ENCODE measurements around the gene NFATC4.
"Not testable (repeated sequence)": the region's sequence is repeated elsewhere in the genome, so short reads cannot be mapped to it uniquely, and the experiment has no call there.

NFATC4 gene

GRCh38 chr14:24368562-24369252, 723 bp downstream of the NFATC4 start:
- DNase-seq = peak; percentile 29

DNA sequence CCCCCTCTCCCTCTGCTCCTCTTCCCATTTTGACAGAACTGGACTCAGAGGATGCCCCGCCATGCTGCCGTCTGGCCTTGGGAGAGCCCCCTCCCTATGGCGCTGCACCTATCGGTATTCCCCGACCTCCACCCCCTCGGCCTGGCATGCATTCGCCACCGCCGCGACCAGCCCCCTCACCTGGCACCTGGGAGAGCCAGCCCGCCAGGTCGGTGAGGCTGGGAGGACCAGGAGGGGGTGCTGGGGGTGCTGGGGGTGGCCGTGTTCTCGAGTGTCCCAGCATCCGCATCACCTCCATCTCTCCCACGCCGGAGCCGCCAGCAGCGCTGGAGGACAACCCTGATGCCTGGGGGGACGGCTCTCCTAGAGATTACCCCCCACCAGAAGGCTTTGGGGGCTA, 1.5 kb downstream of the NFATC4 start:
- DNase-seq = no peak

- DNase-seq = no peak
Observed at GRCh38 chr14:24369907-24370687, 2.1 kb downstream of the NFATC4 start.

DNA sequence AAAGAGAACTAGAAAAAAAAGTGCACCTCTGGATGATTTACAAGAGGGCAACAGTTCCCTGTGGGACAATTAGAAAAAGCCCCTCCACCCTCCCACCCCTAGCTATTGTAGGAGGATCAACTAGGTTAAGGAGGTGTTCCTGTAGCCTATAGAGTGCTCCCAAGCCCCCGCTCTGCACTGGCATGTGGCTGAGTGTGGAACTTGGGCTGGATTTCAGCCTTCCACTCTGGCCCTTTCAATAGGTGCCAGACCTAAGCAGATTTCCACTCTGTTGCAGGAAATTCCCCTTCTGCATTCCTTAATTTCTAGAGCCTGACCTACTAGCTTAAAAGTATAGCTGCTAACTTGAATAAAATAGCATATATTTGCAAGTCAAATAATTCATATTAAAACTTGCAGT, 2.8 kb downstream of the NFATC4 start:
- DNase-seq = no peak

DNA sequence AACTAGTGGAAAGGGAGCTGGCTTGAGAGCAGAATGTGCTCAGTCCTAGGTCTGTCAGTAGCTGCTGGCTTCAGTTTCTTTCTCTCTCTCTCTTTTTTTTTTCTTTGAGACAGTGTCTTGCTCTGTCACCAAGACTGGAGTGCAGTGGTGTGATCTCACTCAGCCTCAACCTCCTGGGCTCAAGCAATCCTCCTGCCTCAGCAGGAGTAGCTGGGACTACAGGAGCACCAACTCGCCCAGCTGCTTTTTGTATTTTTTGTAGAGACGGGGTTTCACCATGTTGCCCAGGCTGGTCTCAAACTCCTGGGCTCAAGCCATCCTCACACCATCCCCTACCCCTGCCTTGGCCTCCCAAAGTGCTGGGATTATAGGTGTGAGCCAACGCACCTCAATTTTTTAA, 3.6 kb downstream of the NFATC4 start:
- DNase-seq = not testable (repeated sequence)

DNA sequence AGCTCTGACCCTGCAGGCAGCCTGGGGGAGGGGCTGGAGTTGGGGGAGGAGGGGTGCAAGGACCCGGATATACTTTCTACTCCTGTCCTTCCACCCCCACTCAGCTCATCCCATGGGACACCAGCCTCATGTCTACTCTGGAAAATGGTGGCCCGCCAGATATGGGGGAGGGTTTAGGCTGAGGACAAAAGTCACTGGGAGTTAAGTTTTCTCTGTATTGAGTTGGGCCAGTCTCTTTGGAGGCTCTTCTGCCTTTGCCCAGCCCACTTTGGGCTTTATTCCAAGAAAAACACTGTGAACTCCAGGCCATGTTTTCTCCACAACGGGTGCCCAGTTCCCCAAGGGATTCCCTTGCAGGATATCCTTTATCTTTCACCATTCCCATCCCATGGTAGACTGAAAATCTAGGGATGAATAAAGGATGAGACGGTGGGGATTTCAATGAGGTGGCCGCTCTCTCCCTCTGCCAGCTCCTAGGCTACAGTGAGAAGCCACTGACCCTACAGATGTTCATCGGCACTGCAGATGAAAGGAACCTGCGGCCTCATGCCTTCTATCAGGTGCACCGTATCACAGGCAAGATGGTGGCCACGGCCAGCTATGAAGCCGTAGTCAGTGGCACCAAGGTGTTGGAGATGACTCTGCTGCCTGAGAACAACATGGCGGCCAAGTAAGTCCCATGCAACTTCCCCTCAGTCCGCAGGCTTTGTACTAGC, 4.9 kb downstream of the NFATC4 start:
- DNase-seq = no peak

DNA sequence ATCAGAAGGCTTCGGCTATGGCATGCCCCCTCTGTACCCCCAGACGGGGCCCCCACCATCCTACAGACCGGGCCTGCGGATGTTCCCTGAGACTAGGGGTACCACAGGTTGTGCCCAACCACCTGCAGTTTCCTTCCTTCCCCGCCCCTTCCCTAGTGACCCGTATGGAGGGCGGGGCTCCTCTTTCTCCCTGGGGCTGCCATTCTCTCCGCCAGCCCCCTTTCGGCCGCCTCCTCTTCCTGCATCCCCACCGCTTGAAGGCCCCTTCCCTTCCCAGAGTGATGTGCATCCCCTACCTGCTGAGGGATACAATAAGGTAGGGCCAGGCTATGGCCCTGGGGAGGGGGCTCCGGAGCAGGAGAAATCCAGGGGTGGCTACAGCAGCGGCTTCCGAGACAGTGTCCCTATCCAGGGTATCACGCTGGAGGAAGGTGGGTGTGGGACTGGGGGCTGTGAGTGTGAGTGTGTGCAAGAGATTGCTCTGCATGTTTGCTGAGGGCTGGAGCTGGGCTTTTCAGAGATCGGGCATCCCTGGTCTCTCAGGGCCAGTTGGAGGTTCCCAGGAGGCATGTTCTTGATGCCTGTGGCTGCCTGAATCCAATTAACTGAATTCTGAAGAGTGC, 8.6 kb downstream of the NFATC4 start:
- DNase-seq = no peak

DNA sequence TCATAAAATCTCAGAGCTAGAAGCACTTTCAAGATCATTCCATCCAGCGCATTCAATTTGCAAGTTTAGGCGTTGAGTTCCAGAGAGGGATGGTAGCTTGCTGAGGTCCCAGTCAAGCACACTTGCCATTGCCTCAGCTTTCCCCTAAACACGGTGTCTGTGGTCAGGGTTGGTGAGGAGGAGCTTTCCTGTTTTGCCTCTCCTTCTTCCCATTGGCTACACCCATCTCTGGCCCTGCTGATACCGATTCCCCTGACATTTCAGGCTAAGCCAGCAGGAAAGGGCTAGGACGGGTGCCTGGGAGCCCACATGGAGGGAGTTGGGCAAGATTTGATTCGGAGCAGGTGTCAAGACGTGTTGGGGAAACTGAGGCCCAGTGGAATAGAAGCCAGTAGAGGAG, 9.1 kb downstream of the NFATC4 start:
- no peak for DNase-seq

GRCh38 chr14:24377657-24378056, 9.7 kb downstream of the NFATC4 start:
- no peak for DNase-seq

- DNase-seq = no peak
Observed at GRCh38 chr14:24378327-24378726, 10.3 kb downstream of the NFATC4 start.

GRCh38 chr14:24378981-24379906, 11.3 kb downstream of the NFATC4 start:
- no peak for DNase-seq

DNA sequence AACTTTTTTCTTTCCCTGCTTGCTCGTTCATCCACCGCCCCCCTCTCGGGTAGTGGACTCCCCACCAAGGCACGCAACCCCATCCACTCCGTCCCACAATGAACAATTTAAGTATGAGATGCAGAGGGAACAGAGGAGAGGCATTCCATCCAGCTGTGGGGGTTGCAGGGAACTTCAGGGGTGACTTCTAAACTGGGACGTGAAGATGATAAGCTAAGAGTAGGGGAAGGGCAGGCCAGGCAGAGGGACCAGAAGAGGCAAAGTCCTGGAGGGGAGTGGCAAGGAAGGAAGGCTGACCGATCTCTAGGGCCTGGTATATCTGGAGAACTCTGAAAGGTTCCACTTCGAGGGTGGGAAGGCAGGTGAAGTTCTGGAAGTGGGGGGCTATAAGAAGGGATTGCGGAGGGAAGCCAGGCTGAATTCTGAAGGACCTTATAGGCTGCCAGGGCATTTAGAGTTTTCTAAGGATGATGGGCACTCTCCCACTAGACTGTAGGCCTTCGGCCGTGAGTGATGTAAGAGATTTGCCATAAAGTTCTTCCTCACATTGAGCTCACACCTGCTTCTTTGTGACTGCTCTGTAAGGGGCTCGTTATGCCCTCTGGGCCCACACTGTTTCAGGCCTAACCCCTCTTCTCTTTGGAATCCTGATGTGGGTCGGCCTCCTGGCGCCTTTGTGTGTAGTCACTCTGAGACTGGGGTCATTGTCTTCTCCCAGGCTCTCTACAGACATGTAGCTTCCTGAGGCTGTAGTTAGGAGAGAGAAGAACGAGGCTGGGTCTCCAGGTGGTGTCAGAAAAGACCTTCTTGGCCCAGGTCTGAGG, 12.1 kb downstream of the NFATC4 start:
- no peak for DNase-seq

DNA sequence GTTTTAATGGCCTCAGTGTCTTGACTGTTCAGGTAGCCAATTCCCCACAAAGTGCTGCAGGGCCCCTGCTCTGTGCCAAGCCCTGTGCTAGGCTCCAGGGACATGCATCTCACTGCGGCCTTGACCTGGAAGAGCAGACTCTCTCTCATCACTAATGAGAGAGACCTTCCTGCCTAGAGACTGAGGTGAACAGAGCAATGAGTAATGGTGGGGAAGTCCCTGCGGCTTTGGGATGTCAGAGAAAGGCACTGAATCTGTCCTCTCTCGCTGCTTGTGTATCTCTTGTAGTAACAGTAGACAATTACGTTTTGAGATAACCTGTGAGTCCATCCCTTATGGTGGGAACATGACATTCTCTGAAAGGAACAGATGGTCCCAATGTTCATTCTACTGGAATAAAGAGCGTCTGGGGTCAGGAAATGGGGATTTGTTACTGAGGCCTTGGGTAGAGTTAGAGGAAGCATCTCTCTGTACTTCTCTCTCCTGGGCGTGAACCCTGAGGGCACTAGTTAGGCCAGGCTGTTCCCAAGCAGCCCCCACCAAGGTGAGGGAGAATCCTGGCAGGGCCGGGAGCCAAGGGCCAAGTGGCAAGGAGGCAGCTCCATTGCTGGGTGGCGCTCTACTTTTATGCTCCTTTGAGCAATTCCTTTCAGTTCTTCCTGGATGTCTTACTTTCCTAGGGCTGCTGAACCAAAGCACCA, 13.5 kb downstream of the NFATC4 start:
- no peak for DNase-seq

GRCh38 chr14:24382064-24382371, 14.0 kb downstream of the NFATC4 start:
- no peak for DNase-seq

DNA sequence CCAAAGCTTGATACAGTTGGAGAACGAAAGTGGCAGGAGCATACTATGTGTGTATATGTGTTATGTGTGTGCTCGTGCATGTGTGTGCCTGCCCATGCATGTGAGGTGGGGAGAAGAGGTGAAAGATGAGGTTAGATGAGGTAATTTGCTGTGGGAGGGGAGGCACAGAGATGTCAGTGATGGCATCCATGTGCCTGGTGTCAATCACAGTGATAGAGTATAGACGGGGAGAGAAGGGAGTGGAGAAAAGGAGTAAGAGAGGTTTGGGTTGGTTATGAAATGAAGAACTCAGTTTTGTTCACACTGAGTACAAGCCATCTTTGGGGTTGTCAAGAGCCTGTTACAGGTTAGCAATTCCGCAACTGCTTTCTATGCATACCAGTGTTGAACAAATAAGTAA, 16.2 kb downstream of the NFATC4 start:
- no peak for DNase-seq

DNA sequence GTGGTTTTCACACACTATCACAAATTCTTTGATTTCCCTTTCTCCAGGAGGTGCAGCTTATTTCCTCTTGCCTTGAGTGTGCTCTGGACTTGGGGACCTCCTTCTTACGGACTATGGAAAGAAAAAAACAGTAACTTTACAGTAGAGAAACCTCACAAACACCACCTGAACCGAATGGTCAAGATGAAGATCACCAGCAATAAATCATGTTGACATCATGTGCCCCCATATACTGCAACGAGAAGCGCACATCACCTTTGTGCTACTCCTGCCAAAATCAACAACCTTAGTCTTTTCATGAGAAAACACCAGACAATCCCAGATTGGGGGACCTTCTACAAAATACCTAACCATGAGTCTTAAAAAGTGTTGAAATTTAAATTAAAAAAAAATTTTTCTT, 17.5 kb downstream of the NFATC4 start:
- no peak for DNase-seq

DNA sequence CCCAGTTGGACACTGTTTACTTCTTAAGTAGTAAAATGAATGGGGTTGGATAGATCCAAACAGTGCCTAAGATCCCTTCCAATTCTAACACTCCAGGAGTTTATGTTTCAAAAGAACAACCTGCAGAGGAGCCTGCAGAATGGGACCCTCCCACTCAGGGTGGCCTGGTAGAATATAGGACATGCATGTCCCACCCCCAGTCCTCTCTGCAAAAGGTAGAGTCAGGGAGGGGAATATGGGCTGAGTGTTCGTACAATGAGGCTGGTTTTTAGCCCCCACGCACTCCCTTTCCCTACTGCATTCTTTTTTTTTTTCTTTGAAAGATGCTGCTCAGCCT, 19.0 kb downstream of the NFATC4 start:
- DNase-seq = no peak

DNA sequence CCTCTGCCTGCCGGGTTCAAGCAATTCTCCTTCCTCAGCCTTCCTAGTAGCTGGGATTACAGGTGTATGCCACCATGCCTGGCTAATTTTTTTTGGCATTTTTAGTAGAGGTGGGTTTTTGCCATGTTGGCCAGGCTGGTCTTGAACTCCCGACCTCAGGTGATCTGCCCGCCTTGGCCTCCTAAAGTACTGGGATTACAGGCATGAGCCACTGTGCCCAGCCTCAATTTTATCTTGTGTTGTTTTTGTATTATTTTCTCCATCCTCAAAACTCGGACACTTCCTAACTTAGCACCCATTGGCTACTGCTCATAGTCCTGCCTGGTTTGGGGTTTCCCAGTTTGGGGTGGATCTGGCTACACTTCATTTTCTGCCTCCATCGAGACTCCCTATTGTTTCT, 19.6 kb downstream of the NFATC4 start:
- not testable (repeated sequence) for DNase-seq

DNA sequence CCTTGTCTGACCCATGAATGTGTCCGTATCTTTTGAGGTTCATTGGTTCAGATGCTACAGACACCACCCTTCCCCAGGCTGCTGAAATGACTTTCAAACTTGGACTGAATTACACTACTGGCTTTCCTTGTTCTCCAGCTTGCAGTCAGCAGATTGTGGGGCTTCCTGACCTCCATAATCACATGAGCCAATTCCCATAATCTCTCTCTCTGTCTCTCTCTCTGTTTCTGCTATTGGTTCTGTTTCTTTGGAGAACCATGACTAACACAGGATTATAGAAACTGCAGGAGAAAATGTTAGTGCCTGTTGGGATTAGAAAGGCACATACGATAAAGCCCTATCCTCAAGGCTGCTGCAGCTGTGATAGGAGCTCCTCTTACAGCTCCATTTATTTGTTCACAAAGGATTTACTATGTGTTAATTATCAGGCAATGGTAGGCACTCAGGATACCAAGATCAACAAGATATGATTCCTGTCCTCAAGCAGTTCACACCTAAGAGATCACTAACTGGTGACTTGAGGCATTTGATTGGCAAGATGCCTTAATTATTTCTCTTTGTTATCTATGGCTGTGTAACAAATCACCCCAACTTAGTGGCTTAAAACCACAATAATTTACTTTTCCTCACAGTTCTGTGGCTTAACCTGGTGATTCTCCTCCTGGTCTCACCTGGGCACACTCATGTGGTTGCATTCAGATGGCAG, 20.6 kb downstream of the NFATC4 start:
- DNase-seq = no peak

DNA sequence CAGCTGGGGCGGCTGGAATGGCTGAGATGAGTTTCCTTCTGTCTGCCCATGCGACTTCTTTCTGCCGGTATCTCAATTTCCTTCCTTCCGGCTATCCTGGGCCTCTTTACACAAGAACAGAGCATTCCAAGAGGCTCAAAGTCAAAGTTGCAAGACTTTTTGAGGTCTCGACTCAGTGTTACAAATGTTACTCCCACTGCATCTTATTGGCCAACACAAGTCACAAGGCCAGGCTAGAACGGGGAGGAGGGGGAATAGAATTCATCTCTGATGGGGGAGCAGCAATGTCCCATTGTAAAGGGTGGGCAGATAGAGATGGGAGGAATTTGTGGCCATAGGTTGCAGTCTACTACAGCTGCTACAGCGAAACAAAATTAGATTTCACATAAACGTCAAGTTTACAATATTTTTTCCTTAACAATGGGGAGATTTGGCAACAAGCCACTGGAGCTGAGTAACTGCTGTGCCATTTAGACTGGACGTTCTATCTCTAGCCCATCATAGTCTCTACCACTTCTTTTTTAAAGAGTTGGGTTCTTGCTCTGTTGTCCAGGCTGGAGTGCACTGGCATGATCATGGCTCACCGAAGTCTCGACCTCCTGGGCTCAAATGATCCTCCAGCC, 21.4 kb downstream of the NFATC4 start:
- DNase-seq = no peak

Measured in activated naive CD4-positive, alpha-beta T cell treated with Interleukin-2 at 50 U/mL for 16 hours (primary cell).